Testis (tissue), 2 donors: ENCODE measurements around the gene SHROOM3.

Experiments
- CTCF ChIP-seq, 3 experiments: fragments of 450-650 bp in 2 of 3; fragments of 200-600 bp in 1 of 3; sonication (generic) in 1 of 3; IDR thresholded peaks; one replicate each; pipeline ENCODE4 v1.5.1; 2016 to 2019; ENCODE audit warnings: antibody characterized with exemption in 3 of 3, mild to moderate bottlenecking in 2 of 3, moderate library complexity in 1 of 3
- POLR2A ChIP-seq: fragments of 450-650 bp; IDR thresholded peaks from one replicate; pipeline ENCODE4 v1.6.1; 2017; ENCODE audit warnings: antibody characterized with exemption, mild to moderate bottlenecking, moderate library complexity

GRCh38 chr4:76767983-76768382, 333.0 kb downstream of the SHROOM3 start:
- TF ChIP-seq POLR2A (no peak), CTCF (IDR thresholded peaks at IDR 0.05) (no peak)
